Retinal pigment epithelial cell (primary cell): ENCODE data around the gene ZNF786.

Experiments used
- DNase-seq: peaks from one replicate; pipeline ENCODE4 v3.0.0-alpha.2; 2010; ENCODE audit warnings: low read depth
- H3K4me3 ChIP-seq: 2 replicates; pipeline ENCODE4 v1.5.1; 2011; ENCODE audit warnings: mild to moderate bottlenecking, low read length, control low read depth, moderate library complexity
- TF ChIP-seq, protein P1 (sequence below): conservative IDR thresholded peaks from 2 replicates; pipeline ENCODE4 v1.5.1; 2011; ENCODE audit warnings: low read depth, low read length, control low read depth, inconsistent platforms

Gene ZNF786, protein sequence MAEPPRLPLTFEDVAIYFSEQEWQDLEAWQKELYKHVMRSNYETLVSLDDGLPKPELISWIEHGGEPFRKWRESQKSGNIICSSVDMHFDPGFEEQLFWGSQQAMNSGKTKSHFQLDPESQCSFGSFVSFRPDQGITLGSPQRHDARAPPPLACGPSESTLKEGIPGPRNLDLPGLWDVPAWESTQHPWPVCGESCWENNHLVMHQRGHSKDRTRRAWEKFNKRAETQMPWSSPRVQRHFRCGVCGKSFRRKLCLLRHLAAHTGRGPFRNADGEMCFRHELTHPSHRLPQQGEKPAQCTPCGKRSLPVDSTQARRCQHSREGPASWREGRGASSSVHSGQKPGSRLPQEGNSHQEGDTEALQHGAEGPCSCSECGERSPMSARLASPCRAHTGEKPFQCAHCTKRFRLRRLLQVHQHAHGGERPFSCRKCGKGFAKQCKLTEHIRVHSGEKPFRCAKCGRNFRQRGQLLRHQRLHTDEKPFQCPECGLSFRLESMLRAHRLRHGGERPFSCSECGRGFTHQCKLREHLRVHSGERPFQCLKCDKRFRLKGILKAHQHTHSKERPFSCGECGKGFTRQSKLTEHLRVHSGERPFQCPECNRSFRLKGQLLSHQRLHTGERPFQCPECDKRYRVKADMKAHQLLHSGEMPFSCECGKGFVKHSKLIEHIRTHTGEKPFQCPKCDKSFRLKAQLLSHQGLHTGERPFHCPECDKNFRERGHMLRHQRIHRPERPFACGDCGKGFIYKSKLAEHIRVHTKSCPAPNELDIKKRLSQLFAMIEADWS

DNA sequence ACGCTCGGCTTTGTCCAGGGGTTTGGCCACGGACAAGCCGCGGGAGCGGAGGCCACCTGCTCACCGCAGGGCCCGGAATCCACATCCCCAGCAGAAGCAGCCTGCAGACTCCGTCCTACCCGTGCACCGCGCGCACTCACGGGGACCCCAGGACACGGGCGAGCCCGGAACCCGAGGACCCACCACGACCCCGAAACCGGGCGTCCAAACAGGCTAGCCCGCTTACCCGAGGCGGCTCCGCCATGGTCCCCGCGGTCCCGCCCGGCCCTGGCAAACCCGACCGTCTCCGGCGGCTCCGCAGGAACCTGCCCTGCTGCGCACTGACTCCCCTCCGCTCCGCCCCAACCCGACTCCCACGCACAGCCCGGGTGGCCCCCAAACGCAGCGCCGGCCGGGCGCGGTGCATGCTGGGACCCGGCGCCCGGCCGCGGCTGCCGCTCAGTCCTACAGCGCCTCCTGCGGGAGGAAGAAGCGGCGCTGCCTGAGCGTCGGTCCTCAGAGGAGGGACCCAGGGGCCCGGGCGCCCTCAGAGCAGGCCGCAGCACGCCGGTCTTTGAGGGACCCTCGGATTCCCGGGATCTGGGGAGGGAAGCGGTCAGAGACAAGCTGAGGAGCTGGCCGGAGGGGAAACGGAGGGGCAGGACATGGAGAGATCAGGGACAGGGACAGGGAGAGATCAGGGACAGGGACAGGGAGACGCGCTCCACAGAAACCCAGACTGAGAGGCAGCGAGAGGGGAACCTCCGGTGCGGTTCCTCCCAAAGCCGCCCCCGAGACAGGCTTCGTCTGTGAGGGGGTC lies at the start of gene ZNF786:
TSS of gene ZNF786 (minus strand) at position 322 of the 799 bp plus-strand sequence. CDS start at position 244, 78 bp downstream.
- peak within 1 kb of the TSS; percentile 83 for H3K4me3 ChIP-seq
- TF ChIP-seq, protein P1, sequence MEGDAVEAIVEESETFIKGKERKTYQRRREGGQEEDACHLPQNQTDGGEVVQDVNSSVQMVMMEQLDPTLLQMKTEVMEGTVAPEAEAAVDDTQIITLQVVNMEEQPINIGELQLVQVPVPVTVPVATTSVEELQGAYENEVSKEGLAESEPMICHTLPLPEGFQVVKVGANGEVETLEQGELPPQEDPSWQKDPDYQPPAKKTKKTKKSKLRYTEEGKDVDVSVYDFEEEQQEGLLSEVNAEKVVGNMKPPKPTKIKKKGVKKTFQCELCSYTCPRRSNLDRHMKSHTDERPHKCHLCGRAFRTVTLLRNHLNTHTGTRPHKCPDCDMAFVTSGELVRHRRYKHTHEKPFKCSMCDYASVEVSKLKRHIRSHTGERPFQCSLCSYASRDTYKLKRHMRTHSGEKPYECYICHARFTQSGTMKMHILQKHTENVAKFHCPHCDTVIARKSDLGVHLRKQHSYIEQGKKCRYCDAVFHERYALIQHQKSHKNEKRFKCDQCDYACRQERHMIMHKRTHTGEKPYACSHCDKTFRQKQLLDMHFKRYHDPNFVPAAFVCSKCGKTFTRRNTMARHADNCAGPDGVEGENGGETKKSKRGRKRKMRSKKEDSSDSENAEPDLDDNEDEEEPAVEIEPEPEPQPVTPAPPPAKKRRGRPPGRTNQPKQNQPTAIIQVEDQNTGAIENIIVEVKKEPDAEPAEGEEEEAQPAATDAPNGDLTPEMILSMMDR, result peak; percentile 73
- DNase-seq, result peak; percentile 63

- TF ChIP-seq, protein P1, result no peak
- no peak for DNase-seq
- no peak overlapping the region for H3K4me3 ChIP-seq
Observed at GRCh38 chr7:149136118-149136517, 45.6 kb upstream of the ZNF786 start.

GRCh38 chr7:149133028-149133710 lies 42.7 kb upstream of the ZNF786 start:
- DNase-seq, result no peak
- TF ChIP-seq, protein P1, result no peak
- H3K4me3 ChIP-seq, result no peak overlapping the region

- H3K4me3 ChIP-seq, result no peak overlapping the region
- TF ChIP-seq, protein P1, result no peak
- DNase-seq, result no peak
Observed at GRCh38 chr7:149130572-149131198, 40.2 kb upstream of the ZNF786 start.

DNA sequence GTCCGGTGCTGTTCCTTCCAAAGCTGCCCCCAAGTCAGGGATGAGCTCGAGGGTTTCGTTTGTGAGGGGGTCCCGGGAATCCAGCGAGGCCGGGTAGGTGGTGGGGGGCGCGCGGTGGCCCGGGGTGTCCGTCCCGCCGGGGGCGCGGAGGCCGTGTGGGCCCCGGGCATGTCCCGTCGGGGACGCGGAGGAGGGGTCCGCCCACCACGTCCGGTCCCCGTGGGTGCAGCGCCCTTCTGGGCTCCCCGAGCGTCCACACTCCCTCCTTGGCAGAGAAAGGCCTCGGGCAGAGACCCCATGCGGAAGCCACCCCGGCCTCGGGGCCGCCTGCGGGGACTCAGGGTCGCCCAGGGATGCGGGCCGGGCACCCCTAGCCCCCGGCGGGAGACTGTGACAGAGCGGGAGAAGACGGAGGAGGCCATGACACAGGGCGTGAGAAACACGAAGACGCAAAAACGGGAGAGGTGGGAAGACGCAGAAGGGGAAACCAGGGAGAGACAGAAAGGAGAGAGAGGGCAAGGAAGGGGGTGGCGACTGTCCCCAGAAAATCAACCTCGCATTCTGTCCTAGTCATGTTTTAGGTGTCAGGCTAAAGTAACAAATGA lies 36.2 kb upstream of the ZNF786 start:
- DNase-seq, result no peak
- TF ChIP-seq, protein P1, result no peak
- peak overlapping the region; percentile 91 for H3K4me3 ChIP-seq
